IMR-90 (cell line): ENCODE measurements around the gene LYRM4. TPM values are rescaled to one million over a fixed set of nuclear protein-coding genes. Genes with fewer than 3 reads are reported as not detected.

ENCODE experiments used
- ATAC-seq: fragments of 200-7000 bp; cut with Tn5 transposase; 2 replicates; pipeline ENCODE4 v1.9.1; 2020; ENCODE audit warnings: low read depth, mild to moderate bottlenecking, moderate library complexity
- BruUV-seq: library from RNA; stranded (reverse); fragments of 400-500 nt; replicated peaks from 2 replicates; lab custom pipeline; 2021; lab: Mats Ljungman, UMichigan
- CTCF ChIA-PET: fragments of 300-600 bp; formaldehyde crosslinking; extraction: SDS; loops from one replicate; lab custom pipeline; 2021; ENCODE audit warnings: antibody characterized with exemption; lab: Yijun Ruan, JAX
- POLR2A ChIA-PET: fragments of 300-600 bp; sonication (Branson Sonifier 250); formaldehyde crosslinking; loops from one replicate; lab custom pipeline; 2022; ENCODE audit warnings: antibody characterized with exemption; ENCODE audit not compliant: unreplicated experiment; lab: Charles Lee
- DNase-seq: peaks from one replicate; pipeline ENCODE4 v3.0.0; 2013
- H2AFZ ChIP-seq: replicated peaks from 2 replicates; pipeline ENCODE3; 2013; ENCODE audit warnings: low read length, mild to moderate bottlenecking; ENCODE audit not compliant: poor library complexity
- H2AK5ac ChIP-seq: 2 replicates; pipeline ENCODE4 v1.6.1; 2013; ENCODE audit warnings: low read depth, low read length, inconsistent platforms
- H2AK9ac ChIP-seq: replicated peaks from 2 replicates; pipeline ENCODE3; 2013; ENCODE audit warnings: mild to moderate bottlenecking, low read depth, low read length, moderate library complexity; ENCODE audit not compliant: poor library complexity
- H2BK120ac ChIP-seq: 2 replicates; pipeline ENCODE4 v1.6.1; 2013; ENCODE audit warnings: low read depth, low read length, inconsistent platforms
- H2BK15ac ChIP-seq: 3 replicates; pipeline ENCODE4 v1.6.1; 2013; ENCODE audit warnings: low read depth, low read length, inconsistent platforms
- H2BK20ac ChIP-seq: 2 replicates; pipeline ENCODE4 v1.6.1; 2013; ENCODE audit warnings: low read depth, mild to moderate bottlenecking, inconsistent platforms, low read length, moderate library complexity
- H2BK5ac ChIP-seq: 2 replicates; pipeline ENCODE4 v1.6.1; 2013; ENCODE audit warnings: mild to moderate bottlenecking, low read depth, low read length, inconsistent platforms; ENCODE audit not compliant: poor library complexity, severe bottlenecking
- H3K14ac ChIP-seq: replicated peaks from 2 replicates; pipeline ENCODE4 v1.6.1; 2013; ENCODE audit warnings: low read depth, low read length, inconsistent platforms
- H3K18ac ChIP-seq: 2 replicates; pipeline ENCODE4 v1.6.1; 2013; ENCODE audit warnings: low read depth, low read length, control low read depth
- H3K23ac ChIP-seq: 2 replicates; pipeline ENCODE4 v1.6.1; 2013; ENCODE audit warnings: low read depth, low read length, inconsistent platforms
- H3K27ac ChIP-seq: 2 replicates; pipeline ENCODE4 v1.5.1; 2013; ENCODE audit warnings: mild to moderate bottlenecking, control low read depth, low read length; ENCODE audit not compliant: insufficient read depth
- H3K27me3 ChIP-seq: 2 replicates; pipeline ENCODE4 v1.6.1; 2013; ENCODE audit warnings: low read length; ENCODE audit not compliant: control insufficient read depth, insufficient read depth
- H3K36me3 ChIP-seq: 2 replicates; pipeline ENCODE4 v1.6.1; 2013; ENCODE audit warnings: low read length, mixed read lengths; ENCODE audit not compliant: control insufficient read depth, insufficient read depth
- H3K4ac ChIP-seq: 2 replicates; pipeline ENCODE4 v1.6.1; 2013; ENCODE audit warnings: low read depth, low read length, inconsistent platforms
- H3K4me1 ChIP-seq: 2 replicates; pipeline ENCODE4 v1.6.1; 2013; ENCODE audit warnings: low read length, mixed read lengths; ENCODE audit not compliant: control insufficient read depth, insufficient read depth
- H3K4me2 ChIP-seq: 2 replicates; pipeline ENCODE4 v1.6.1; 2013; ENCODE audit warnings: low read depth, mild to moderate bottlenecking, control low read depth, low read length, moderate library complexity
- H3K4me3 ChIP-seq: 2 replicates; pipeline ENCODE4 v1.5.1; 2013; ENCODE audit warnings: low read depth, mild to moderate bottlenecking, control low read depth, low read length, moderate library complexity; ENCODE audit not compliant: insufficient read depth
- H3K56ac ChIP-seq: 2 replicates; pipeline ENCODE4 v1.6.1; 2013; ENCODE audit warnings: low read length, inconsistent platforms; ENCODE audit not compliant: insufficient read depth; ENCODE audit errors: extremely low read depth
- H3K79me1 ChIP-seq, 2 experiments: 2 replicates each; pipeline ENCODE4 v1.6.1; 2013; ENCODE audit warnings: low read length in 2 of 2, inconsistent platforms in 1 of 2, low read depth in 1 of 2
- H3K9ac ChIP-seq: 2 replicates; pipeline ENCODE4 v1.6.1; 2013; ENCODE audit warnings: low read depth, low read length, control low read depth
- H3K9me1 ChIP-seq: 2 replicates; pipeline ENCODE4 v1.6.1; 2013; ENCODE audit warnings: low read length, inconsistent platforms; ENCODE audit not compliant: insufficient read depth
- H3K9me3 ChIP-seq: 2 replicates; pipeline ENCODE4 v1.6.1; 2013; ENCODE audit warnings: low read length; ENCODE audit not compliant: control insufficient read depth, insufficient read depth
- H4K20me1 ChIP-seq: 2 replicates; pipeline ENCODE4 v1.6.1; 2013; ENCODE audit warnings: low read length, inconsistent platforms; ENCODE audit not compliant: insufficient read depth
- H4K5ac ChIP-seq: 2 replicates; pipeline ENCODE4 v1.6.1; 2013; ENCODE audit warnings: mild to moderate bottlenecking, low read depth, low read length, control low read depth
- H4K8ac ChIP-seq, 2 experiments: 2 replicates each; pipeline ENCODE4 v1.6.1; 2013; ENCODE audit warnings: low read depth in 2 of 2, low read length in 2 of 2, control low read depth in 1 of 2, inconsistent platforms in 1 of 2
- H4K91ac ChIP-seq: 2 replicates; pipeline ENCODE4 v1.6.1; 2013; ENCODE audit warnings: low read depth, low read length, inconsistent platforms; ENCODE audit not compliant: insufficient read depth
- BHLHE40 ChIP-seq: fragments of 150-350 bp; IDR thresholded peaks from 2 replicates; pipeline ENCODE4 v1.6.1; 2016; ENCODE audit warnings: mild to moderate bottlenecking, low read depth, low read length
- CEBPB ChIP-seq: IDR thresholded peaks from 2 replicates; pipeline ENCODE4 v1.6.1; 2012; ENCODE audit warnings: low read depth, low read length, improper control_type of control experiment
- CHD1 ChIP-seq: IDR thresholded peaks from 2 replicates; pipeline ENCODE4 v1.6.1; 2012; ENCODE audit warnings: low read depth, low read length, improper control_type of control experiment
- FOS ChIP-seq: fragments of 150-350 bp; IDR thresholded peaks from 2 replicates; pipeline ENCODE4 v1.6.1; 2016; ENCODE audit warnings: low read depth, low read length
- NFE2L2 ChIP-seq: fragments of 150-350 bp; IDR thresholded peaks from 2 replicates; pipeline ENCODE4 v1.6.1; 2016; ENCODE audit warnings: low read depth, mild to moderate bottlenecking, low read length
- RAD21 ChIP-seq: IDR thresholded peaks from 2 replicates; pipeline ENCODE4 v1.6.1; 2012; ENCODE audit warnings: low read length, improper control_type of control experiment
- SMC3 ChIP-seq: fragments of 150-350 bp; IDR thresholded peaks from 2 replicates; pipeline ENCODE4 v1.6.1; 2016; ENCODE audit warnings: low read depth, mild to moderate bottlenecking, antibody characterized with exemption, low read length, moderate library complexity
- WGBS, 2 experiments: methylation state at CpG; one replicate each; pipeline versions ENCODE4 v1.1.5 to v1.1.7; 2013; ENCODE audit warnings: missing lambda C conversion rate in 2 of 2; ENCODE audit not compliant: insufficient read length in 1 of 2; ENCODE audit errors: extremely low coverage in 2 of 2; 5-methylcytosine and 5-hydroxymethylcytosine counted together
- dilution Hi-C: fragments of 300-500 bp; cut with HindIII; formaldehyde crosslinking; loops from one replicate; pipeline ENCODE4 v1.14.3; 2018; ENCODE audit warnings: low sequenced_read_pairs; ENCODE audit not compliant: unreplicated experiment
- in situ Hi-C: fragments of 300-500 bp; cut with MboI; formaldehyde crosslinking; loops from 3 replicates; pipeline ENCODE4 v1.14.3; 2019; ENCODE audit warnings: low sequenced_read_pairs, inconsistent platforms, mixed read lengths
- intact Hi-C: fragments of 100-400 bp; cut with micrococcal nuclease; formaldehyde crosslinking; loops from 2 replicates; pipeline ENCODE4 v1.10.0; 2022
- polyA plus RNA-seq, 3 experiments: library from polyadenylated mRNA; depleted of rRNA; stranded (reverse); fragments of >200 nt; gene quantifications; 2 replicates each; pipeline ENCODE4 v1.2.3, GENCODE V29; 2012; ENCODE audit warnings: low replicate concordance in 1 of 3
- total RNA-seq: library from RNA; depleted of rRNA; stranded (reverse); fragments of >200 nt; gene quantifications from 2 replicates; pipeline ENCODE4 v1.2.3, GENCODE V29; 2012
- TF ChIP-seq, protein P1 (sequence below): conservative IDR thresholded peaks from 2 replicates; pipeline ENCODE4 v1.5.1; 2012; ENCODE audit warnings: mild to moderate bottlenecking, low read depth, low read length, improper control_type of control experiment

The LYRM4 gene
- total and polyA plus RNA-seq, 2 of the 4 experiments (the other 2 are of a cell fraction): 11.5 to 26.6 TPM

DNA sequence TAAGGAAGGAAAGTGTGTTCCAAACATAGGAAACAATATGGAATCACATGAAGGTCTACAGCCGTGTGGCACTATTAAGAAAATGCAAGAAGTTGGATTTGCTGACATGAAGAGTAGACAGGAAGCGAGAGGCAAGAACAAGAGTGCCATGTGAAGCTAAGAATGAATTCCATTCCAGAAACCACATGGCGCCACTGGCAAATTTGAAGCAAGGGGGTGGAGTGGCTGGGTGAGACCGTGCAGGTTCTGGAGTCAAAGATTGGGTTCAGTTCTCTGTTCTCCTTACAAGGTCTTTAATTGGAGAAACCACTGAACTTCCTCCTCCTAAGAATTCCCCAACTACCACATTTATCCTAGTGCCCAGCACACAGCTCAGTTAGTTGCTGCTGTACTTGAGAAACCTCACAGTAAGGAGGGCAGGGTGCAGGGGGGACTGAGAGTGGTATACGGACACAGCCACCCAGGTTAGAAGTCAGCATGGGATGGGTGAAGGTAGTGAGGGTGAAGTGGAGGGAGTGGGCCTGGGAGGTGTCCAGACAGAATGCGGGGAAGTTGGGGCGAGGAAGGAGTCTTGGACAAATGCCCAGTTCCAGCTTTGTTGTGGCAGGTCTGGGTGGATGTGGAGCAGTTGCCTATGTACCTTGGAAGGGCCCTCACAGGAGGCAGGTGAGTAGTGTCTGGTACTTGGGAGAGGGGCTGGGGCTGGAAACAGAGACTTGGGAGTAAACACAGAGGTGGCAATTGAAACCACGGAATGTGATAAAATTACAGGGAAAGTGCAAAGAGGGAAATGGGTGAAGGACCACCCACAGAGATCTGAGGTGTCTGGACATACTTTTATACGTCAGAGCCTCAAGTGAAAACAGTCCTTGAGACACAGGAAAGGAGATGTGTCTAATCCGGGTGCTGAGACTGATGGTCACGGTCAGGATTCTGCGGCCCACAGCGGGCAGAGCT lies 14.3 kb downstream of the LYRM4 start:
- Histone ChIP-seq H3K14ac (no peak overlapping the region), H2AK5ac (no peak overlapping the region), H3K27me3 (no peaks in the 10 kb centered on the region), H2BK5ac (no peak overlapping the region), H3K56ac (no peak overlapping the region), H3K36me3 (no peaks in the 10 kb centered on the region; the same call in 1 of the 2 replicates), H3K4ac (no peak overlapping the region), H4K8ac (no peak overlapping the region), H3K9ac (no peak overlapping the region), H2AK9ac (no peak overlapping the region), H2BK20ac (no peak overlapping the region), H4K91ac (no peak overlapping the region), H3K79me1 (peaks cover 10 to 32% of the 10 kb centered on the region in 2 experiments), H4K20me1 (no peaks in the 10 kb centered on the region), H3K18ac (no peak overlapping the region), H3K9me1 (peaks cover 10% of the 10 kb centered on the region), H4K5ac (no peak overlapping the region), H3K4me1 (no peaks in the 10 kb centered on the region), H3K27ac (no peak overlapping the region), H2AFZ (no peak overlapping the region), H3K4me3 (no peak overlapping the region), H3K23ac (no peak overlapping the region), H3K9me3 (no peaks in the 10 kb centered on the region), H3K4me2 (no peak overlapping the region), H2BK120ac (no peak overlapping the region), H2BK15ac (no peak overlapping the region)
- intact Hi-C loops: no loop called here
- TF ChIP-seq RAD21 (no peak), NFE2L2 (no peak), SMC3 (no peak), CEBPB (no peak), CHD1 (no peak), FOS (no peak), BHLHE40 (no peak)
- TF ChIP-seq, protein P1, sequence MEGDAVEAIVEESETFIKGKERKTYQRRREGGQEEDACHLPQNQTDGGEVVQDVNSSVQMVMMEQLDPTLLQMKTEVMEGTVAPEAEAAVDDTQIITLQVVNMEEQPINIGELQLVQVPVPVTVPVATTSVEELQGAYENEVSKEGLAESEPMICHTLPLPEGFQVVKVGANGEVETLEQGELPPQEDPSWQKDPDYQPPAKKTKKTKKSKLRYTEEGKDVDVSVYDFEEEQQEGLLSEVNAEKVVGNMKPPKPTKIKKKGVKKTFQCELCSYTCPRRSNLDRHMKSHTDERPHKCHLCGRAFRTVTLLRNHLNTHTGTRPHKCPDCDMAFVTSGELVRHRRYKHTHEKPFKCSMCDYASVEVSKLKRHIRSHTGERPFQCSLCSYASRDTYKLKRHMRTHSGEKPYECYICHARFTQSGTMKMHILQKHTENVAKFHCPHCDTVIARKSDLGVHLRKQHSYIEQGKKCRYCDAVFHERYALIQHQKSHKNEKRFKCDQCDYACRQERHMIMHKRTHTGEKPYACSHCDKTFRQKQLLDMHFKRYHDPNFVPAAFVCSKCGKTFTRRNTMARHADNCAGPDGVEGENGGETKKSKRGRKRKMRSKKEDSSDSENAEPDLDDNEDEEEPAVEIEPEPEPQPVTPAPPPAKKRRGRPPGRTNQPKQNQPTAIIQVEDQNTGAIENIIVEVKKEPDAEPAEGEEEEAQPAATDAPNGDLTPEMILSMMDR: no peak
- ChIA-PET CTCF (no interaction called here), POLR2A (no interaction called here)
- DNase-seq (no peak), ATAC-seq (no peak)
- BruUV-seq: no TSS peak
- in situ Hi-C loops: no loop called here
- dilution Hi-C loops: no loop called here
- WGBS, 2 experiments: 50% methylated on average over 2 of the region's 13 CpGs; no CpG with 5 or more reads in 1 of the 2 experiments
